ENCODE measurements around the gene G6PC3.

GRCh38 chr17:44124118-44124438 is 53.5 kb downstream of the G6PC3 start:
- TF ChIP-seq CTCF (IDR thresholded peaks at IDR 0.05) (no peak), PHF8 (IDR thresholded peaks at IDR 0.05; ENCODE audit: borderline replicate concordance, low read depth) (0 out of 2 replicates have a peak, but pooled peaks have one; percentile 54), RCOR1 (IDR thresholded peaks at IDR 0.05; ENCODE audit: low read depth, low read length) (no peak), CHD2 (IDR thresholded peaks at IDR 0.05; ENCODE audit: low read length, partially characterized antibody) (no peak), CEBPB (IDR thresholded peaks at IDR 0.05) (no peak)

Measured in A549 (cell line).